Stomach (tissue), 9 donors: ENCODE results near the gene DDX53. TPM values are rescaled to one million over a fixed set of nuclear protein-coding genes. Genes with fewer than 3 reads are reported as not detected.

Experiments
- DNase-seq, 2 donors: peaks; one replicate each; pipeline versions ENCODE4 v3.0.0 to v3.0.0-alpha.2; 2013 to 2019
- H3K27ac ChIP-seq, 5 donors: fragments of 200-600 bp in 4 of 5; sonication (generic) in 4 of 5; one replicate each; pipeline ENCODE4 v1.5.1; 2013 to 2019; ENCODE audit warnings: mild to moderate bottlenecking in 1 of 5, moderate library complexity in 1 of 5
- H3K27me3 ChIP-seq, 3 donors: fragments of 200-600 bp; sonication (generic); one replicate each; pipeline ENCODE4 v1.5.1; 2017 to 2019; ENCODE audit warnings: mixed run types in 1 of 3
- H3K36me3 ChIP-seq, 4 donors: fragments of 200-600 bp; sonication (generic); 1 replicate in 3 of 4; 2 replicates in 1 of 4; pipeline ENCODE4 v1.5.1; 2016 to 2019
- H3K4me1 ChIP-seq, 4 donors: fragments of 200-600 bp; sonication (generic); one replicate each; pipeline ENCODE4 v1.5.1; 2016 to 2019
- H3K4me3 ChIP-seq, 4 donors: fragments of 200-600 bp; sonication (generic) in 3 of 4; one replicate each; pipeline ENCODE4 v1.5.1; 2016 to 2019; ENCODE audit warnings: mild to moderate bottlenecking in 1 of 4
- H3K9me3 ChIP-seq, 4 donors: fragments of 200-600 bp; sonication (generic); one replicate each; pipeline ENCODE4 v1.5.1; 2016 to 2019
- EP300 ChIP-seq: sonication (generic); formaldehyde crosslinking; IDR thresholded peaks from one replicate; pipeline ENCODE4 v1.6.1; 2017; ENCODE audit warnings: antibody characterized with exemption
- POLR2A ChIP-seq, 4 donors: fragments of 450-650 bp; IDR thresholded peaks; one replicate each; pipeline ENCODE4 v1.6.1; 2016; ENCODE audit warnings: antibody characterized with exemption in 4 of 4, control low read depth in 2 of 4, mild to moderate bottlenecking in 1 of 4, moderate library complexity in 1 of 4
- POLR2AphosphoS5 ChIP-seq, 3 donors: sonication (generic); formaldehyde crosslinking; IDR thresholded peaks; one replicate each; pipeline ENCODE4 v1.6.1; 2016; ENCODE audit warnings: antibody characterized with exemption in 3 of 3
- WGBS, 5 donors: extraction: QIAGEN DNeasy Blood & Tissue Kit in 3 of 5; methylation state at CpG; one replicate each; pipeline versions ENCODE4 v1.1.5 to v1.1.7; 2013 to 2018; 5-methylcytosine and 5-hydroxymethylcytosine counted together
- intact Hi-C: fragments of 100-400 bp; cut with DNase I; formaldehyde crosslinking; loops from one replicate; pipeline ENCODE4 v1.15.1; 2023; ENCODE audit warnings: low total_unique reads
- polyA plus RNA-seq, 3 donors: library from polyadenylated mRNA; stranded (reverse); fragments of 200-250 nt; gene quantifications; one replicate each; pipeline ENCODE4 v1.2.3, GENCODE V29; 2013
- total RNA-seq, 5 donors: library from RNA; depleted of rRNA; stranded (reverse); fragments of >200 nt; gene quantifications; one replicate each; pipeline versions ENCODE4 v1.1.0 to v1.2.3, GENCODE V29; 2014 to 2016
- TF ChIP-seq, protein P1 (sequence below), 7 experiments: fragments of 450-650 bp in 4 of 7; fragments of 200-600 bp in 3 of 7; sonication (generic) in 3 of 7; IDR thresholded peaks; one replicate each; pipeline ENCODE4 v1.5.1; 2016 to 2019; ENCODE audit warnings: antibody characterized with exemption in 7 of 7, control low read depth in 2 of 7, mild to moderate bottlenecking in 1 of 7
- donor health status: healthy with polysubstance abuse.
- donor health status: Bipolar disorder and iron deficiency.
- donor health status: healthy.

DDX53 gene
- total and polyA plus RNA-seq, 8 donors, result not detected

DNA sequence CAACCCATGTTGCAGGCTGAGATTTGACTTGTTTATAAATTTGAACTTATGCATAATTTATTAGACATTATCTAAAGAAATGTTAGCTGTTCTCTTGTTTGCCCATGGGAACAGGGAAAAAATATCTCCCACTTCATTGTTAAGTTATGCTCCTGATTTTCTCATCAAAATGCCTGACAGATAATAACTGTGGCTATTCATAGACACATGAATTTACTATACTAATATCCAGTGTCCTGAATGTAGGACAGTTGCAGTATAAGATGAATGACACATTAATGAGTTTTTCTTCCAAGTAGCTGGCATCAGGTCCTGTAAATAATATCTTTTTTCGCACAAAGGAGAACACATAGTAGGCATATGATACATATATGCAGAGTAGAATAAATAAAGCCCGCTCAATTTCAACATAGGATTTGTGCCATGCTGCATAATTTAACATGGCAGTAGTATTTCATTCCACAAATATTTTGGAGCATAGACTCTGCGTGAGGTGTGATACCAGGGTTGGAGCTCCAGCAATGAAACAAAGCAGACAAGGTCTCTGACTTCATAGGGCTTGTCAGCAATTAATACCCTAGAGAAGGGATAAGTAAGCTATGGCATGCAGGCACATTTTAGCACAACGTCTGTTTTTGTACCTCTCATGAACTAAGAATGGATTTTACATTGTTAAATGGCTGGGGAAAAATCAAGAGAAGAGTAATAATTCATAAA lies 40.4 kb upstream of the DDX53 start:
- intact Hi-C loops, result no loop called here
- Histone ChIP-seq H3K36me3 (no peaks in the 10 kb centered on the region), H3K27ac (no peak overlapping the region), H3K4me1 (no peaks in the 10 kb centered on the region), H3K27me3 (no peaks in the 10 kb centered on the region), H3K4me3 (no peak overlapping the region), H3K9me3 (no peaks in the 10 kb centered on the region)
- TF ChIP-seq POLR2AphosphoS5 (IDR thresholded peaks at IDR 0.05), result no peak
- TF ChIP-seq, protein P1, sequence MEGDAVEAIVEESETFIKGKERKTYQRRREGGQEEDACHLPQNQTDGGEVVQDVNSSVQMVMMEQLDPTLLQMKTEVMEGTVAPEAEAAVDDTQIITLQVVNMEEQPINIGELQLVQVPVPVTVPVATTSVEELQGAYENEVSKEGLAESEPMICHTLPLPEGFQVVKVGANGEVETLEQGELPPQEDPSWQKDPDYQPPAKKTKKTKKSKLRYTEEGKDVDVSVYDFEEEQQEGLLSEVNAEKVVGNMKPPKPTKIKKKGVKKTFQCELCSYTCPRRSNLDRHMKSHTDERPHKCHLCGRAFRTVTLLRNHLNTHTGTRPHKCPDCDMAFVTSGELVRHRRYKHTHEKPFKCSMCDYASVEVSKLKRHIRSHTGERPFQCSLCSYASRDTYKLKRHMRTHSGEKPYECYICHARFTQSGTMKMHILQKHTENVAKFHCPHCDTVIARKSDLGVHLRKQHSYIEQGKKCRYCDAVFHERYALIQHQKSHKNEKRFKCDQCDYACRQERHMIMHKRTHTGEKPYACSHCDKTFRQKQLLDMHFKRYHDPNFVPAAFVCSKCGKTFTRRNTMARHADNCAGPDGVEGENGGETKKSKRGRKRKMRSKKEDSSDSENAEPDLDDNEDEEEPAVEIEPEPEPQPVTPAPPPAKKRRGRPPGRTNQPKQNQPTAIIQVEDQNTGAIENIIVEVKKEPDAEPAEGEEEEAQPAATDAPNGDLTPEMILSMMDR (IDR thresholded peaks at IDR 0.05), result no peak
- no peak for TF ChIP-seq EP300
- no peak for TF ChIP-seq POLR2A (IDR thresholded peaks at IDR 0.05)
- DNase-seq, result no peak
- WGBS, 5 donors, result 67 to 84% (median 77%) methylated on average over 4 of the region's 4 CpGs

- Histone ChIP-seq H3K36me3 (no peaks in the 10 kb centered on the region), H3K9me3 (no peaks in the 10 kb centered on the region), H3K4me3 (no peak overlapping the region), H3K27me3 (no peaks in the 10 kb centered on the region), H3K4me1 (no peaks in the 10 kb centered on the region), H3K27ac (no peak overlapping the region)
- WGBS, 5 donors, result 52 to 85% (median 65%) methylated on average over 2 of the region's 2 CpGs
- intact Hi-C loops, result no loop called here
- DNase-seq, result no peak
- TF ChIP-seq EP300 (no peak), POLR2AphosphoS5 (IDR thresholded peaks at IDR 0.05) (no peak), POLR2A (IDR thresholded peaks at IDR 0.05) (no peak)
- TF ChIP-seq, protein P1 (IDR thresholded peaks at IDR 0.05), result no peak
These were observed 36.6 kb upstream of the DDX53 start for GRCh38 chrX:22963196-22963595.

DNA sequence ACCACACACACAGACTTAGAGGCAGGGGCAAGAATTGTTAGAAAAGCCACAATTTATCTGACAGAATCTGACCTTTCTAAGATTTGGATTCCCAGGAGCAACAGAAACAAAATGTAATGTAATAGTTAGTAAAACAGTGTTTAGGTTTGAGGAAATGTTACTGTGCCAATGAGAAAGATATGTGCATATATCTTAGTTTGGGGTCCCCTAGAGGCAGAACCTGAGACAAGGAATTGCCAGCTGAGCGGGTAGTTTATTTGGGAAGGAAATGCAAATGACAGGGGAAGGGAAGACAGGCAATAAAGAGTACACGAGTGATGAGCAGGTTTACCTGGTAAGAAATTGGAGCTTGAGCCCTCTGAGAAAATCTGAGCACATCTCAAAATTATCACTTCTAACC lies 31.3 kb upstream of the DDX53 start:
- Histone ChIP-seq H3K27me3 (no peaks in the 10 kb centered on the region), H3K4me3 (no peak overlapping the region), H3K4me1 (no peaks in the 10 kb centered on the region), H3K27ac (no peak overlapping the region), H3K36me3 (no peaks in the 10 kb centered on the region), H3K9me3 (no peaks in the 10 kb centered on the region)
- TF ChIP-seq EP300, result no peak
- no peak for TF ChIP-seq POLR2AphosphoS5 (IDR thresholded peaks at IDR 0.05)
- no peak for TF ChIP-seq POLR2A (IDR thresholded peaks at IDR 0.05)
- TF ChIP-seq, protein P1 (IDR thresholded peaks at IDR 0.05), result no peak
- no peak for DNase-seq
- intact Hi-C loops, result no loop called here
- WGBS, 5 donors, result 52 to 82% (median 71%) methylated on average over 2 of the region's 2 CpGs

GRCh38 chrX:22969411-22969810 lies 30.3 kb upstream of the DDX53 start:
- no peak overlapping the region for H3K4me3 ChIP-seq
- DNase-seq, result no peak
- H3K36me3 ChIP-seq, result no peaks in the 10 kb centered on the region
- H3K27me3 ChIP-seq, result no peaks in the 10 kb centered on the region
- no peak for TF ChIP-seq POLR2AphosphoS5 (IDR thresholded peaks at IDR 0.05)
- TF ChIP-seq, protein P1 (IDR thresholded peaks at IDR 0.05), result no peak
- TF ChIP-seq EP300, result no peak
- TF ChIP-seq POLR2A (IDR thresholded peaks at IDR 0.05), result no peak
- intact Hi-C loops, result no loop called here
- H3K27ac ChIP-seq, result no peak overlapping the region
- H3K4me1 ChIP-seq, result no peaks in the 10 kb centered on the region
- WGBS, 5 donors, result 6 to 50% (median 33%) methylated on average over 1 of the region's 1 CpG
- H3K9me3 ChIP-seq, result no peaks in the 10 kb centered on the region
